Left kidney (tissue), 2 donors: ENCODE results near the gene DLG3. TPM values are rescaled to one million over a fixed set of nuclear protein-coding genes. Genes with fewer than 3 reads are reported as not detected.

ENCODE experiments used
- DNase-seq: peaks from one replicate; pipeline ENCODE4 v3.0.0-alpha.2; 2013
- polyA plus RNA-seq: library from polyadenylated mRNA; unstranded; fragments of 120-200 nt; gene quantifications from one replicate; pipeline ENCODE4 v1.2.1, GENCODE V29; 2013; ENCODE audit not compliant: insufficient read length

The DLG3 gene
- polyA plus RNA-seq, 1 donor, result 49.8 TPM

- no peak for DNase-seq
Measured at GRCh38 chrX:70436343-70436742, 8.3 kb upstream of the DLG3 start.

- DNase-seq, result no peak
Measured at GRCh38 chrX:70437011-70437410, 7.6 kb upstream of the DLG3 start.

GRCh38 chrX:70437921-70438665, 6.5 kb upstream of the DLG3 start:
- no peak for DNase-seq

- no peak for DNase-seq
Measured at GRCh38 chrX:70439016-70439415, 5.6 kb upstream of the DLG3 start.

GRCh38 chrX:70442224-70442623, 2.4 kb upstream of the DLG3 start:
- DNase-seq, result no peak

- no peak for DNase-seq
Measured at GRCh38 chrX:70444946-70445656, 466 bp downstream of the DLG3 start.

- DNase-seq, result no peak
Measured at GRCh38 chrX:70445951-70446350, 1.3 kb downstream of the DLG3 start.

GRCh38 chrX:70446380-70447350, 2.0 kb downstream of the DLG3 start:
- DNase-seq, result no peak

- DNase-seq, result no peak
Measured at GRCh38 chrX:70449457-70449966, 4.9 kb downstream of the DLG3 start.

GRCh38 chrX:70452143-70452733, 7.6 kb downstream of the DLG3 start:
- no peak for DNase-seq

GRCh38 chrX:70453024-70453618, 8.5 kb downstream of the DLG3 start:
- no peak for DNase-seq

- DNase-seq, result peak; percentile 83
Measured at GRCh38 chrX:70454441-70455365, 10.1 kb downstream of the DLG3 start.

- no peak for DNase-seq
Measured at GRCh38 chrX:70455366-70456202, 10.9 kb downstream of the DLG3 start.

GRCh38 chrX:70456256-70456655, 11.6 kb downstream of the DLG3 start:
- DNase-seq, result no peak

GRCh38 chrX:70461026-70461425, 16.4 kb downstream of the DLG3 start:
- DNase-seq, result no peak

- no peak for DNase-seq
Measured at GRCh38 chrX:70464051-70464450, 19.4 kb downstream of the DLG3 start.

GRCh38 chrX:70466968-70467367, 22.3 kb downstream of the DLG3 start:
- no peak for DNase-seq

GRCh38 chrX:70468709-70469108, 24.1 kb downstream of the DLG3 start:
- DNase-seq, result no peak

GRCh38 chrX:70470850-70471289, 26.2 kb downstream of the DLG3 start:
- no peak for DNase-seq
